Dendritic cell treated with granulocyte-macrophage colony-stimulating factor and Interleukin-4, amounts not matched to agents 40 ng/mL and 50 ng/mL, for 4 days (primary cell): ENCODE data around the gene SLC25A44.
"Not testable (repeated sequence)": the region's sequence is repeated elsewhere in the genome, so short reads cannot be mapped to it uniquely, and the experiment has no call there.

Experiments used
- H3K27ac Mint-ChIP-seq: one replicate; pipeline ENCODE4 v1.8.0; 2022; ENCODE audit warnings: mild to moderate bottlenecking, mixed read lengths
- H3K27me3 Mint-ChIP-seq: one replicate; pipeline ENCODE4 v1.8.0; 2022; ENCODE audit warnings: mild to moderate bottlenecking, mixed read lengths
- H3K36me3 Mint-ChIP-seq: one replicate; pipeline ENCODE4 v1.8.0; 2022; ENCODE audit warnings: low read depth, mixed read lengths
- H3K4me1 Mint-ChIP-seq: one replicate; pipeline ENCODE4 v1.8.0; 2022; ENCODE audit warnings: low read depth, mixed read lengths
- H3K4me3 Mint-ChIP-seq: one replicate; pipeline ENCODE4 v1.8.0; 2022; ENCODE audit warnings: mild to moderate bottlenecking, moderate library complexity, mixed read lengths
- H3K9me3 Mint-ChIP-seq: one replicate; pipeline ENCODE4 v1.8.0; 2022; ENCODE audit warnings: mixed read lengths
- intact Hi-C: fragments of 100-400 bp; cut with micrococcal nuclease; formaldehyde crosslinking; loops from one replicate; pipeline ENCODE4 v1.15.0; 2022

SLC25A44 gene

GRCh38 chr1:156177919-156178654, 15.8 kb upstream of the SLC25A44 start:
- Mint-ChIP-seq H3K27me3 (no peaks in the 10 kb centered on the region), H3K9me3 (no peaks in the 10 kb centered on the region), H3K36me3 (peaks cover 78% of the 10 kb centered on the region), H3K27ac (no peak overlapping the region), H3K4me1 (peaks cover 21% of the 10 kb centered on the region), H3K4me3 (no peak overlapping the region)
- intact Hi-C loops: no loop called here

GRCh38 chr1:156180471-156180870, 13.4 kb upstream of the SLC25A44 start:
- Mint-ChIP-seq H3K36me3 (peaks cover 78% of the 10 kb centered on the region), H3K9me3 (no peaks in the 10 kb centered on the region), H3K4me3 (no peak overlapping the region), H3K27me3 (no peaks in the 10 kb centered on the region), H3K27ac (no peak overlapping the region), H3K4me1 (peaks cover 8% of the 10 kb centered on the region)
- intact Hi-C loops: no loop called here

GRCh38 chr1:156181391-156181924, 12.4 kb upstream of the SLC25A44 start:
- intact Hi-C loops, H3K27ac Mint-ChIP-seq, H3K9me3 Mint-ChIP-seq, H3K4me3 Mint-ChIP-seq, H3K4me1 Mint-ChIP-seq, H3K27me3 Mint-ChIP-seq: not testable (repeated sequence)
- H3K36me3 Mint-ChIP-seq: peaks cover 73% of the 10 kb centered on the region

GRCh38 chr1:156182010-156182779, 11.7 kb upstream of the SLC25A44 start:
- intact Hi-C loops, H3K9me3 Mint-ChIP-seq, H3K4me1 Mint-ChIP-seq, H3K4me3 Mint-ChIP-seq, H3K27me3 Mint-ChIP-seq, H3K27ac Mint-ChIP-seq: not testable (repeated sequence)
- peaks cover 69% of the 10 kb centered on the region for H3K36me3 Mint-ChIP-seq

- H3K9me3 Mint-ChIP-seq, H3K4me3 Mint-ChIP-seq, H3K27ac Mint-ChIP-seq, H3K4me1 Mint-ChIP-seq, intact Hi-C loops, H3K27me3 Mint-ChIP-seq: not testable (repeated sequence)
- H3K36me3 Mint-ChIP-seq: peaks cover 52% of the 10 kb centered on the region
Observed at GRCh38 chr1:156186347-156187177, 7.3 kb upstream of the SLC25A44 start.

GRCh38 chr1:156190265-156190664, 3.6 kb upstream of the SLC25A44 start:
- H3K27me3 Mint-ChIP-seq, intact Hi-C loops, H3K4me3 Mint-ChIP-seq, H3K27ac Mint-ChIP-seq, H3K9me3 Mint-ChIP-seq: not testable (repeated sequence)
- Mint-ChIP-seq H3K4me1 (peaks cover 33% of the 10 kb centered on the region), H3K36me3 (peaks cover 27% of the 10 kb centered on the region)

- Mint-ChIP-seq H3K9me3 (no peaks in the 10 kb centered on the region), H3K4me3 (no peak overlapping the region)
Observed at GRCh38 chr1:156191292-156191964, 2.5 kb upstream of the SLC25A44 start.

GRCh38 chr1:156193208-156193487, 756 bp upstream of the SLC25A44 start:
- Mint-ChIP-seq H3K9me3 (no peaks in the 10 kb centered on the region), H3K27ac (peak overlapping the region; percentile 89), H3K36me3 (peaks cover 39% of the 10 kb centered on the region), H3K4me3 (peak overlapping the region; percentile 96), H3K27me3 (no peaks in the 10 kb centered on the region), H3K4me1 (peaks cover 55% of the 10 kb centered on the region)
- intact Hi-C loops: loop anchor here (1.0 to 2.0 kb wide), 2 partner anchors 20 to 47 kb away; partner anchors contain the start of gene PMF1

More at GRCh38 chr1:156191292-156191964, 2.5 kb upstream of the SLC25A44 start:
- H3K27me3 Mint-ChIP-seq: no peaks in the 10 kb centered on the region
- peak overlapping the region; percentile 89 for H3K27ac Mint-ChIP-seq
- H3K36me3 Mint-ChIP-seq: peaks cover 33% of the 10 kb centered on the region
- H3K4me1 Mint-ChIP-seq: peaks cover 44% of the 10 kb centered on the region
- intact Hi-C loops: no loop called here

- H3K9me3 Mint-ChIP-seq: no peaks in the 10 kb centered on the region
- H3K27me3 Mint-ChIP-seq: no peaks in the 10 kb centered on the region
- peak overlapping the region; percentile 89 for H3K27ac Mint-ChIP-seq
- peak overlapping the region; percentile 96 for H3K4me3 Mint-ChIP-seq
- intact Hi-C loops: no loop called here
- H3K4me1 Mint-ChIP-seq: peaks cover 55% of the 10 kb centered on the region
- H3K36me3 Mint-ChIP-seq: peaks cover 38% of the 10 kb centered on the region
Observed at GRCh38 chr1:156194300-156194652, 372 bp downstream of the SLC25A44 start.

GRCh38 chr1:156195853-156196252, 1.9 kb downstream of the SLC25A44 start:
- no peaks in the 10 kb centered on the region for H3K27me3 Mint-ChIP-seq
- H3K9me3 Mint-ChIP-seq: no peaks in the 10 kb centered on the region
- intact Hi-C loops: no loop called here
- peaks cover 55% of the 10 kb centered on the region for H3K4me1 Mint-ChIP-seq
- H3K27ac Mint-ChIP-seq: no peak overlapping the region
- H3K36me3 Mint-ChIP-seq: peaks cover 53% of the 10 kb centered on the region
- no peak overlapping the region for H3K4me3 Mint-ChIP-seq

GRCh38 chr1:156196445-156196844, 2.5 kb downstream of the SLC25A44 start:
- Mint-ChIP-seq H3K4me3 (no peak overlapping the region), H3K4me1 (peaks cover 50% of the 10 kb centered on the region), H3K27me3 (no peaks in the 10 kb centered on the region), H3K36me3 (peaks cover 53% of the 10 kb centered on the region), H3K27ac (no peak overlapping the region), H3K9me3 (no peaks in the 10 kb centered on the region)
- intact Hi-C loops: no loop called here

- Mint-ChIP-seq H3K36me3 (peaks cover 53% of the 10 kb centered on the region), H3K9me3 (no peaks in the 10 kb centered on the region), H3K4me3 (no peak overlapping the region), H3K4me1 (peaks cover 32% of the 10 kb centered on the region), H3K27ac (no peak overlapping the region), H3K27me3 (no peaks in the 10 kb centered on the region)
- intact Hi-C loops: no loop called here
Observed at GRCh38 chr1:156198831-156199349, 5.0 kb downstream of the SLC25A44 start.

- intact Hi-C loops: no loop called here
- Mint-ChIP-seq H3K4me1 (peaks cover 24% of the 10 kb centered on the region), H3K27me3 (no peaks in the 10 kb centered on the region), H3K9me3 (no peaks in the 10 kb centered on the region), H3K36me3 (peaks cover 59% of the 10 kb centered on the region), H3K4me3 (no peak overlapping the region), H3K27ac (no peak overlapping the region)
Observed at GRCh38 chr1:156200044-156200443, 6.1 kb downstream of the SLC25A44 start.
